Testis (tissue), 5 donors: ENCODE data around the gene TBC1D3K. TPM values are rescaled to one million over a fixed set of nuclear protein-coding genes. Genes with fewer than 3 reads are reported as not detected.
"Not testable (repeated sequence)": the region's sequence is repeated elsewhere in the genome, so short reads cannot be mapped to it uniquely, and the experiment has no call there.

Experiments
- DNase-seq: peaks from one replicate; pipeline ENCODE4 v3.0.0-alpha.2; 2019
- H3K27ac ChIP-seq, 2 donors: fragments of 200-600 bp; sonication (generic); one replicate each; pipeline ENCODE4 v1.5.1; 2019
- H3K27me3 ChIP-seq: fragments of 200-600 bp; sonication (generic); one replicate; pipeline ENCODE4 v1.5.1; 2019
- H3K36me3 ChIP-seq: fragments of 200-600 bp; sonication (generic); one replicate; pipeline ENCODE4 v1.5.1; 2017; ENCODE audit warnings: low read depth; ENCODE audit errors: missing control alignments
- H3K4me1 ChIP-seq: fragments of 200-600 bp; sonication (generic); one replicate; pipeline ENCODE4 v1.5.1; 2019
- H3K4me3 ChIP-seq, 2 donors: fragments of 200-600 bp; sonication (generic); one replicate each; pipeline ENCODE4 v1.5.1; 2017 to 2019
- H3K9me3 ChIP-seq: fragments of 200-600 bp; sonication (generic); one replicate; pipeline ENCODE4 v1.5.1; 2017
- POLR2A ChIP-seq: fragments of 450-650 bp; IDR thresholded peaks from one replicate; pipeline ENCODE4 v1.6.1; 2017; ENCODE audit warnings: antibody characterized with exemption, mild to moderate bottlenecking, moderate library complexity
- WGBS, 2 donors: methylation state at CpG; one replicate each; pipeline ENCODE4 v1.1.5; 2018; 5-methylcytosine and 5-hydroxymethylcytosine counted together
- intact Hi-C: fragments of 100-400 bp; cut with DNase I; formaldehyde crosslinking; loops from one replicate; pipeline ENCODE4 v1.15.1; 2023; ENCODE audit warnings: low total_unique reads
- long read RNA-seq, 2 donors: transcript quantifications; one replicate each; lab custom pipeline, GENCODE V29; 2026
- polyA plus RNA-seq: library from polyadenylated mRNA; stranded (reverse); fragments of 350-450 nt; fragmentation: Illumina TruSeq; extraction: RNeasy Lipid Tissue Mini Kit (QIAGEN cat#74804); gene quantifications from one replicate; pipeline ENCODE4 v1.2.3, GENCODE V29; 2014; ENCODE audit warnings: low read depth, low replicate concordance; ENCODE audit not compliant: insufficient read depth
- small RNA-seq, 2 donors: library from RNA; depleted of rRNA; stranded (forward); fragments of <200 nt; gene quantifications; one replicate each; pipeline ENCODE3, GENCODE V24; 2016
- total RNA-seq, 2 donors: library from RNA; depleted of rRNA; stranded (reverse); fragments of >200 nt; gene quantifications; one replicate each; pipeline ENCODE4 v1.2.3, GENCODE V29; 2016
- TF ChIP-seq, protein P1 (sequence below), 3 experiments: fragments of 450-650 bp in 2 of 3; fragments of 200-600 bp in 1 of 3; sonication (generic) in 1 of 3; IDR thresholded peaks; one replicate each; pipeline ENCODE4 v1.5.1; 2016 to 2019; ENCODE audit warnings: antibody characterized with exemption in 3 of 3, mild to moderate bottlenecking in 2 of 3, moderate library complexity in 1 of 3

Gene TBC1D3K
- total RNA-seq (1 to 10 TPM in 1 of 2 donors, not detected in 1; 2.0 TPM), polyA plus RNA-seq (1.4 TPM)
- long read RNA-seq, donor 1 = 0 reads
- long read RNA-seq, donor 2 = 0 reads

GRCh38 chr17:37924115-37924514, at the start of gene TBC1D3K:
TBC1D3K (plus strand) TSS chr17:37924415; CDS start chr17:37926000, 1,585 bp downstream.
- H3K27ac ChIP-seq, H3K4me3 ChIP-seq, DNase-seq, H3K27me3 ChIP-seq, intact Hi-C loops, H3K4me1 ChIP-seq, H3K9me3 ChIP-seq, H3K36me3 ChIP-seq: not testable (repeated sequence)
- WGBS, 2 donors = no CpG with 5 or more reads among the region's 10 CpGs

GRCh38 chr17:37884516-37884915, 39.7 kb upstream of the TBC1D3K start:
- H3K9me3 ChIP-seq = no peaks in the 10 kb centered on the region
- 56 to 64% methylated on average over 2 of the region's 2 CpGs for WGBS, 2 donors
- no peak for DNase-seq
- no peaks in the 10 kb centered on the region for H3K27me3 ChIP-seq
- H3K4me3 ChIP-seq = no peak overlapping the region
- intact Hi-C loops = no loop called here
- no peak overlapping the region for H3K27ac ChIP-seq
- no peaks in the 10 kb centered on the region for H3K36me3 ChIP-seq
- H3K4me1 ChIP-seq = no peaks in the 10 kb centered on the region
- TF ChIP-seq POLR2A = no peak
- TF ChIP-seq, protein P1, sequence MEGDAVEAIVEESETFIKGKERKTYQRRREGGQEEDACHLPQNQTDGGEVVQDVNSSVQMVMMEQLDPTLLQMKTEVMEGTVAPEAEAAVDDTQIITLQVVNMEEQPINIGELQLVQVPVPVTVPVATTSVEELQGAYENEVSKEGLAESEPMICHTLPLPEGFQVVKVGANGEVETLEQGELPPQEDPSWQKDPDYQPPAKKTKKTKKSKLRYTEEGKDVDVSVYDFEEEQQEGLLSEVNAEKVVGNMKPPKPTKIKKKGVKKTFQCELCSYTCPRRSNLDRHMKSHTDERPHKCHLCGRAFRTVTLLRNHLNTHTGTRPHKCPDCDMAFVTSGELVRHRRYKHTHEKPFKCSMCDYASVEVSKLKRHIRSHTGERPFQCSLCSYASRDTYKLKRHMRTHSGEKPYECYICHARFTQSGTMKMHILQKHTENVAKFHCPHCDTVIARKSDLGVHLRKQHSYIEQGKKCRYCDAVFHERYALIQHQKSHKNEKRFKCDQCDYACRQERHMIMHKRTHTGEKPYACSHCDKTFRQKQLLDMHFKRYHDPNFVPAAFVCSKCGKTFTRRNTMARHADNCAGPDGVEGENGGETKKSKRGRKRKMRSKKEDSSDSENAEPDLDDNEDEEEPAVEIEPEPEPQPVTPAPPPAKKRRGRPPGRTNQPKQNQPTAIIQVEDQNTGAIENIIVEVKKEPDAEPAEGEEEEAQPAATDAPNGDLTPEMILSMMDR (IDR thresholded peaks at IDR 0.05) = no peak

GRCh38 chr17:37885136-37885535, 39.1 kb upstream of the TBC1D3K start:
- no peak overlapping the region for H3K27ac ChIP-seq
- WGBS, 2 donors = 76 to 85% methylated on average over 5 of the region's 5 CpGs
- intact Hi-C loops = no loop called here

GRCh38 chr17:37888881-37889280, 35.3 kb upstream of the TBC1D3K start:
- no peaks in the 10 kb centered on the region for H3K4me1 ChIP-seq
- no peak overlapping the region for H3K27ac ChIP-seq
- no peaks in the 10 kb centered on the region for H3K27me3 ChIP-seq
- no peak for TF ChIP-seq POLR2A
- TF ChIP-seq, protein P1 (IDR thresholded peaks at IDR 0.05) = no peak
- 88 to 93% methylated on average over 2 of the region's 2 CpGs for WGBS, 2 donors
- H3K9me3 ChIP-seq = no peaks in the 10 kb centered on the region
- DNase-seq = no peak
- H3K4me3 ChIP-seq = no peak overlapping the region
- H3K36me3 ChIP-seq = no peaks in the 10 kb centered on the region
- intact Hi-C loops = no loop called here

More at GRCh38 chr17:37885136-37885535, 39.1 kb upstream of the TBC1D3K start:
- no peak for TF ChIP-seq POLR2A
- TF ChIP-seq, protein P1 (IDR thresholded peaks at IDR 0.05) = no peak
- no peaks in the 10 kb centered on the region for H3K36me3 ChIP-seq
- no peak overlapping the region for H3K4me3 ChIP-seq
- no peaks in the 10 kb centered on the region for H3K4me1 ChIP-seq
- DNase-seq = no peak
- H3K9me3 ChIP-seq = no peaks in the 10 kb centered on the region
- H3K27me3 ChIP-seq = no peaks in the 10 kb centered on the region

GRCh38 chr17:37896961-37897360, 27.3 kb upstream of the TBC1D3K start:
- DNase-seq, H3K4me3 ChIP-seq, H3K27ac ChIP-seq, H3K4me1 ChIP-seq, H3K27me3 ChIP-seq, H3K36me3 ChIP-seq, intact Hi-C loops, H3K9me3 ChIP-seq: not testable (repeated sequence)

Small RNA genes lying within 50 kb of the gene (small RNA-seq; reads per million reads assigned to genes)
- gene RF00001 = 0 reads per million in 2 donors
- 0 reads per million in 2 donors for gene RNU6-489P

Other genes starting within 250 kb of the TBC1D3K start
- gene HNF1B, start 179.4 kb upstream of the TBC1D3K start, total RNA-seq = 1 to 10 TPM; 2.9 to 3.2 TPM
- 6.3 TPM for gene HNF1B, start 179.4 kb upstream of the TBC1D3K start, polyA plus RNA-seq
- 10 to 100 TPM; 26.9 to 27.7 TPM for gene TBC1D3L, start 64.6 kb downstream of the TBC1D3K start, total RNA-seq
- 25.4 TPM for gene TBC1D3L, start 64.6 kb downstream of the TBC1D3K start, polyA plus RNA-seq
- not detected for gene TBC1D3D, start 79.6 kb downstream of the TBC1D3K start, total RNA-seq
- gene TBC1D3D, start 79.6 kb downstream of the TBC1D3K start, polyA plus RNA-seq = 2.5 TPM
- 1 to 10 TPM in 1 of 2 donors, not detected in 1; 1.3 TPM for gene TBC1D3C, start 144.2 kb downstream of the TBC1D3K start, total RNA-seq
- 9.0 TPM for gene TBC1D3C, start 144.2 kb downstream of the TBC1D3K start, polyA plus RNA-seq
- gene TBC1D3E, start 203.5 kb downstream of the TBC1D3K start, total RNA-seq = 1 to 10 TPM in 1 of 2 donors, not detected in 1; 2.4 TPM
- 6.0 TPM for gene TBC1D3E, start 203.5 kb downstream of the TBC1D3K start, polyA plus RNA-seq